Karpas-422 (cell line): ENCODE results near the gene TEF. TPM values are rescaled to one million over a fixed set of nuclear protein-coding genes. Genes with fewer than 3 reads are reported as not detected.

Source experiments
- DNase-seq: peaks from one replicate; pipeline ENCODE4 v3.0.0-alpha.2; 2015
- H2AFZ ChIP-seq: fragments of 200-600 bp; sonication (generic); 2 replicates; pipeline ENCODE4 v1.6.1; 2014; ENCODE audit warnings: antibody characterized with exemption, low read length, mixed read lengths
- H3K27ac ChIP-seq: fragments of 200-600 bp; sonication (generic); 2 replicates; pipeline ENCODE4 v1.5.1; 2014; ENCODE audit warnings: mild to moderate bottlenecking, low read length, moderate library complexity
- H3K27me3 ChIP-seq: fragments of 200-600 bp; sonication (generic); 2 replicates; pipeline ENCODE4 v1.6.1; 2014; ENCODE audit warnings: low read length, mixed read lengths
- H3K36me3 ChIP-seq: fragments of 200-600 bp; sonication (generic); 2 replicates; pipeline ENCODE4 v1.6.1; 2014; ENCODE audit warnings: low read length, mixed read lengths; ENCODE audit not compliant: insufficient read depth
- H3K4me1 ChIP-seq: fragments of 200-600 bp; sonication (generic); 2 replicates; pipeline ENCODE4 v1.6.1; 2014; ENCODE audit warnings: mild to moderate bottlenecking, low read length, mixed read lengths
- H3K4me2 ChIP-seq: fragments of 200-600 bp; sonication (generic); 2 replicates; pipeline ENCODE4 v1.6.1; 2014; ENCODE audit warnings: low read length, low read depth, mild to moderate bottlenecking; ENCODE audit not compliant: poor library complexity, severe bottlenecking
- H3K4me3 ChIP-seq: fragments of 200-600 bp; sonication (generic); 2 replicates; pipeline ENCODE4 v1.5.1; 2014; ENCODE audit warnings: mild to moderate bottlenecking, antibody characterized with exemption, low read length, mixed read lengths
- H3K79me2 ChIP-seq: fragments of 200-600 bp; sonication (generic); 2 replicates; pipeline ENCODE4 v1.6.1; 2014; ENCODE audit warnings: mild to moderate bottlenecking, low read length, mixed read lengths
- H3K9ac ChIP-seq: fragments of 200-600 bp; sonication (generic); 2 replicates; pipeline ENCODE4 v1.6.0; 2014; ENCODE audit warnings: low read length
- H3K9me2 ChIP-seq: fragments of 200-600 bp; sonication (generic), shearing (Covaris generic); replicated peaks from 2 replicates; pipeline ENCODE4 v1.6.0; 2014; ENCODE audit warnings: mild to moderate bottlenecking, low read length, moderate library complexity; ENCODE audit not compliant: insufficient read depth
- H3K9me3 ChIP-seq: fragments of 300-700, 200-600 bp; sonication (generic); 2 replicates; pipeline ENCODE4 v1.6.1; 2014; ENCODE audit warnings: low read length, mixed read lengths
- H4K20me1 ChIP-seq: fragments of 200-600 bp; sonication (generic); 2 replicates; pipeline ENCODE4 v1.6.1; 2014; ENCODE audit warnings: mild to moderate bottlenecking, antibody characterized with exemption, low read length, low read depth; ENCODE audit not compliant: insufficient read depth
- total RNA-seq: library from RNA; depleted of rRNA; stranded (reverse); fragments of >200 nt; shearing (Covaris generic); gene quantifications from 2 replicates; pipeline ENCODE4 v1.2.3, GENCODE V29; 2014; ENCODE audit warnings: low replicate concordance

Gene TEF
- total RNA-seq, 1 experiment from 2014 or later, result 4.4 TPM

GRCh38 chr22:41408665-41409064 lies 26.9 kb downstream of the TEF start:
- no peak overlapping the region for H3K27ac ChIP-seq

GRCh38 chr22:41410311-41410751 lies 28.6 kb downstream of the TEF start:
- H3K79me2 ChIP-seq, result peaks cover 14% of the 10 kb centered on the region
- no peaks in the 10 kb centered on the region for H3K9me3 ChIP-seq
- no peak overlapping the region for H3K4me2 ChIP-seq
- no peak overlapping the region for H3K27ac ChIP-seq
- peaks cover 37% of the 10 kb centered on the region for H3K4me1 ChIP-seq
- H3K36me3 ChIP-seq, result no peaks in the 10 kb centered on the region
- H3K4me3 ChIP-seq, result no peak overlapping the region
- H4K20me1 ChIP-seq, result no peaks in the 10 kb centered on the region; the same call in 1 of the 2 replicates
- H3K9me2 ChIP-seq, result no peaks in the 10 kb centered on the region
- H2AFZ ChIP-seq, result no peak overlapping the region
- no peaks in the 10 kb centered on the region for H3K27me3 ChIP-seq
- no peak overlapping the region for H3K9ac ChIP-seq
- no peak for DNase-seq

More at GRCh38 chr22:41408665-41409064, 26.9 kb downstream of the TEF start:
- Histone ChIP-seq H3K4me3 (no peak overlapping the region), H3K27me3 (no peaks in the 10 kb centered on the region), H3K9me2 (no peaks in the 10 kb centered on the region), H3K4me2 (no peak overlapping the region), H3K9me3 (no peaks in the 10 kb centered on the region), H3K36me3 (no peaks in the 10 kb centered on the region), H4K20me1 (no peaks in the 10 kb centered on the region), H2AFZ (no peak overlapping the region), H3K9ac (no peak overlapping the region), H3K79me2 (no peaks in the 10 kb centered on the region), H3K4me1 (peaks cover 28% of the 10 kb centered on the region)
- DNase-seq, result no peak

DNA sequence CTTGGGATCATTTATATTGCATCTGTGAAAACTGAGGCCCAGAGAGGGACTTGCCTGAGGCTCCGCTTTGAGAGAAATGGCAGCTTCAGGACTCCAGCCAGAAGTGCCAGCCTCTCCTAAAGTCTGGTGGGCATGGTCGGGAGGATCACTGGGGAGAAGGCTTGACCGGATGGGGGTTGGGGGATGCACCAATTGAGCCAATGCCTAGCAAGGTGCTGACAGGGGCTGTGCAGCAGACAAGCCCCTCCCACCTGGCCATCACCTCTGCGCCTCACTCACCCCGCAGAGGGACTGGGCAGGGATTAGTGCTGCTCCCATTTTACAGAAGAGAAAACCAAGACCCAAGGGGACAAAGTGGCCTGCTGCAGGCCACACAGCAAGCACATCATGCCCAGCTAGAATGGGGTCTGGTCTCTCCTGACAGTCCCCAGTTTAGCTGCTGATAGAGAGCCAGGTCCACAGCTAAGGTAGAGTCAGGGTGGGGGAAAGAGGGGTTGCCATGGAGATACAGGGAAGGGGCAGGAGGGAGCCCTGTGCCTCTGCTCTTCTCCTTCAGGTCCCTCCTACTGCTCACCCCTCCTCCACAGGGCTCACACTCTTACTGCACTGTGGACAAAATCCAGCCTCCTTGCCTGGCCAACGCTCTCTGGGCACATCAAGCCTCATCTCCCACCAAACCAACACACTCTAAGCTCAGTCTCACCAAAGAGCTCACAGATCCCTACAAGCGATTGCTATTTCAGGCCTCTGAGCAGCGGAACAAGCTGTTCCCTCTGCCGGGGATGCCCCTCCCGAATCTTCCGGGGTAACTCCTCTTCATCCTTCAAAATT lies 29.5 kb downstream of the TEF start:
- Histone ChIP-seq H3K36me3 (0 out of 2 replicates have a peak, but pooled peaks cover 4% of the 10 kb centered on the region), H3K4me2 (no peak overlapping the region), H3K27ac (no peak overlapping the region), H3K27me3 (no peaks in the 10 kb centered on the region), H3K9ac (no peak overlapping the region), H2AFZ (no peak overlapping the region), H4K20me1 (no peaks in the 10 kb centered on the region; the same call in 1 of the 2 replicates), H3K79me2 (peaks cover 19% of the 10 kb centered on the region), H3K4me3 (no peak overlapping the region), H3K9me3 (no peaks in the 10 kb centered on the region), H3K4me1 (peaks cover 41% of the 10 kb centered on the region), H3K9me2 (no peaks in the 10 kb centered on the region)
- no peak for DNase-seq

DNA sequence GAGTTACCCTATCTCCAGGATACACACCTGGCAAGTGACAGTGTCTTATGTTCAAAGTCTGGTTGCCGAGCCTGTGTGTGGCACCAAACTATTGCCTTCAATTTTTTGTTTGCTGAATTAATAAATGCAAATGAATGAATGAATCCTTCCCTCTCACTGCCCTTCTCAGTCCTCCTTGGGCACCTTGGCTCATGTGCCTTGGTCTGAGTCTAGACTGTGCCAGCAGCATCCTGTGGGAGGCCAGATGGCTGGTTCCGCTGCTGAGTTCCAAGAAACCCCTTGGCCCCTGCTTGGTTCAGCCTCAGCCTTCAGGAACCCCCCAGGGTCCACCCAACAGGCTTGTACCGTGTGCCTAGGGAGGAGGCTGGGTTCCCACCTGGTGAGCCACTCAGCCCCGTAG lies 33.8 kb downstream of the TEF start:
- H3K36me3 ChIP-seq, result 0 out of 2 replicates have a peak, but pooled peaks cover 4% of the 10 kb centered on the region
- H3K27me3 ChIP-seq, result no peaks in the 10 kb centered on the region
- H3K9ac ChIP-seq, result peak overlapping the region; percentile 95
- no peaks in the 10 kb centered on the region; the same call in 1 of the 2 replicates for H4K20me1 ChIP-seq
- peaks cover 19% of the 10 kb centered on the region for H3K79me2 ChIP-seq
- peak overlapping the region; percentile 97 for H3K4me3 ChIP-seq
- no peak for DNase-seq
- no peaks in the 10 kb centered on the region for H3K9me3 ChIP-seq
- no peak overlapping the region for H2AFZ ChIP-seq
- H3K9me2 ChIP-seq, result no peaks in the 10 kb centered on the region
- peaks cover 33% of the 10 kb centered on the region for H3K4me1 ChIP-seq
- peak overlapping the region; percentile 99 for H3K4me2 ChIP-seq
- H3K27ac ChIP-seq, result peak overlapping the region; percentile 84; the same call in 1 of the 2 replicates

GRCh38 chr22:41417622-41418390 lies 36.1 kb downstream of the TEF start:
- no peaks in the 10 kb centered on the region for H3K27me3 ChIP-seq

GRCh38 chr22:41418717-41419116 lies 37.0 kb downstream of the TEF start:
- Histone ChIP-seq H4K20me1 (no peaks in the 10 kb centered on the region; the same call in 1 of the 2 replicates), H3K9me2 (no peaks in the 10 kb centered on the region), H3K9ac (no peak overlapping the region), H3K27me3 (no peaks in the 10 kb centered on the region), H3K4me2 (no peak overlapping the region), H3K4me3 (no peak overlapping the region), H3K36me3 (0 out of 2 replicates have a peak, but pooled peaks cover 4% of the 10 kb centered on the region), H2AFZ (no peak overlapping the region), H3K4me1 (peaks cover 40% of the 10 kb centered on the region), H3K27ac (no peak overlapping the region), H3K79me2 (peaks cover 19% of the 10 kb centered on the region), H3K9me3 (no peaks in the 10 kb centered on the region)
- no peak for DNase-seq

More at GRCh38 chr22:41417622-41418390, 36.1 kb downstream of the TEF start:
- Histone ChIP-seq H3K27ac (no peak overlapping the region), H3K4me2 (no peak overlapping the region), H3K9me3 (no peaks in the 10 kb centered on the region), H3K4me1 (peaks cover 41% of the 10 kb centered on the region), H3K9me2 (no peaks in the 10 kb centered on the region), H3K9ac (no peak overlapping the region), H3K79me2 (peaks cover 19% of the 10 kb centered on the region), H4K20me1 (no peaks in the 10 kb centered on the region; the same call in 1 of the 2 replicates), H3K36me3 (0 out of 2 replicates have a peak, but pooled peaks cover 4% of the 10 kb centered on the region), H2AFZ (no peak overlapping the region), H3K4me3 (no peak overlapping the region)
- DNase-seq, result no peak

DNA sequence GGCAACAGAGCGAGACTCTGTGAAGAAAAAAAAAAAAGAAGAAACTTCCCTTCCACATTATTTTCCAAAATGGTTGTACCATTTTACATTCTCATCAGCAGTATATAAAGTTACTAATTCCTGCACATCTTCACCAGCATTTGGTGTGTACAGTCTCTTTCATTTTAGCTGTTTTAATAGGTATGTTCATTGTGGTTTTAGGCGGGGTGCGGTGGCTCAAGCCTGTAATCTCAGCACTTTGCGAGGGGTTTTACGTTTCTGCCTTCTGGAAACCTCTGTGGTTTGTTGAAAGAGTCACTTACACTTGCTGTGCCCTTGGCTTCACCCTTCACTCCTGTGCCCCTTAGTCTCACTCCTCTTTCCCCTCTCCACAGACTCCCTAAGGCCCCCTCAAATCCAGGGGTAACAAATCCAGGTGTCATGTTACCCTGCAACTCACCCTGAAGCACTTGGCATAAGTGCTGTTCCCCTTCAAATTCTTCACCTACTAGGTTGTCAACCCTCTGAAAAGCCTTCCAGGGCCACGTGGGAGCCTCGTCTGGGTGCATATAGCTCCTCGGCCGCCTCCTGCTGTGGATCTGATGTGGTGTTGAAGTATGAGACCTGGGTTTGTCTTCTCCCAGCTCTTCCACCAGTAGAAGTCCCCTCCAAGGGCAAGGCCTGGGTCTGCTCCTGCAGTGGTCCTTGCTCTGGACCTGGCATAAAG lies 44.1 kb downstream of the TEF start:
- Histone ChIP-seq H3K9ac (no peak overlapping the region), H3K9me3 (no peaks in the 10 kb centered on the region), H2AFZ (no peak overlapping the region), H3K9me2 (no peaks in the 10 kb centered on the region), H3K36me3 (no peaks in the 10 kb centered on the region), H3K4me3 (no peak overlapping the region), H4K20me1 (no peaks in the 10 kb centered on the region), H3K27me3 (no peaks in the 10 kb centered on the region), H3K79me2 (no peaks in the 10 kb centered on the region), H3K27ac (no peak overlapping the region), H3K4me2 (no peak overlapping the region), H3K4me1 (peaks cover 22% of the 10 kb centered on the region)
- no peak for DNase-seq
